ENCODE results near the gene ANK3. TPM values are rescaled to one million over a fixed set of nuclear protein-coding genes. Genes with fewer than 3 reads are reported as not detected.

ANK3 gene
- total and polyA plus RNA-seq, 2 donors (not counting 1 experiment from before 2014, with no cell fraction given), result 0.50 to 0.79 TPM

- no peaks in the 10 kb centered on the region for H3K36me3 ChIP-seq (ENCODE audit: control insufficient read depth, insufficient read depth, low read length)
- H3K9me3 ChIP-seq (ENCODE audit: control insufficient read depth, insufficient read depth, low read depth, low read length), result no peaks in the 10 kb centered on the region
- peak in 1 of 2 donors; percentile 41 for DNase-seq (ENCODE audit: low read depth in 2 of 2)
- peak overlapping the region; percentile 27 for H2AFZ ChIP-seq (ENCODE audit: low read length)
- no peaks in the 10 kb centered on the region for H3K79me2 ChIP-seq (ENCODE audit: control insufficient read depth, insufficient read depth, low read length)
- H4K20me1 ChIP-seq (ENCODE audit: control insufficient read depth, extremely low read depth, insufficient read depth, low read length), result no peaks in the 10 kb centered on the region
- no peak overlapping the region for H3K9ac ChIP-seq (ENCODE audit: insufficient read depth, low read length)
- H3K4me3 ChIP-seq (replicated peaks in 1 of 4; ENCODE audit: control extremely low read depth in 1 of 4, insufficient read depth in 1 of 4, low read depth in 3 of 4, low read length in 4 of 4), result no peak overlapping the region
- no peak overlapping the region for H3K4me2 ChIP-seq (ENCODE audit: extremely low read depth, insufficient read depth, low read length)
- H3K27ac ChIP-seq (ENCODE audit: insufficient read depth, low read length), result no peak overlapping the region
- H3K4me1 ChIP-seq (ENCODE audit: control insufficient read depth, extremely low read depth, insufficient read depth, low read length), result peaks cover 4% of the 10 kb centered on the region
- TF ChIP-seq CTCF (conservative IDR thresholded peaks at IDR 0.05 in 1 of 2, IDR thresholded peaks at IDR 0.05 in 1 of 2; ENCODE audit: low read depth in 1 of 2, low read length in 2 of 2), result no peak
- TF ChIP-seq EZH2 (IDR thresholded peaks at IDR 0.05; ENCODE audit: low read length, missing control alignments), result no peak
- H3K27me3 ChIP-seq (ENCODE audit: control insufficient read depth, insufficient read depth, low read length), result no peaks in the 10 kb centered on the region
Observed at GRCh38 chr10:60042914-60043313, 346.8 kb downstream of the ANK3 start.

- Histone ChIP-seq H3K4me1 (ENCODE audit: control insufficient read depth, extremely low read depth, insufficient read depth, low read length) (peaks cover 4% of the 10 kb centered on the region), H3K9ac (ENCODE audit: insufficient read depth, low read length) (no peak overlapping the region), H3K4me3 (replicated peaks in 1 of 4; ENCODE audit: control extremely low read depth in 1 of 4, insufficient read depth in 1 of 4, low read depth in 3 of 4, low read length in 4 of 4) (no peak overlapping the region), H3K4me2 (ENCODE audit: extremely low read depth, insufficient read depth, low read length) (no peak overlapping the region), H3K27me3 (ENCODE audit: control insufficient read depth, insufficient read depth, low read length) (no peaks in the 10 kb centered on the region), H3K79me2 (ENCODE audit: control insufficient read depth, insufficient read depth, low read length) (no peaks in the 10 kb centered on the region), H4K20me1 (ENCODE audit: control insufficient read depth, extremely low read depth, insufficient read depth, low read length) (no peaks in the 10 kb centered on the region), H2AFZ (ENCODE audit: low read length) (no peak overlapping the region), H3K27ac (ENCODE audit: insufficient read depth, low read length) (no peak overlapping the region), H3K9me3 (ENCODE audit: control insufficient read depth, insufficient read depth, low read depth, low read length) (no peaks in the 10 kb centered on the region), H3K36me3 (ENCODE audit: control insufficient read depth, insufficient read depth, low read length) (no peaks in the 10 kb centered on the region)
- no peak for DNase-seq (ENCODE audit: low read depth in 2 of 2)
- TF ChIP-seq CTCF (conservative IDR thresholded peaks at IDR 0.05 in 1 of 2, IDR thresholded peaks at IDR 0.05 in 1 of 2; ENCODE audit: low read depth in 1 of 2, low read length in 2 of 2), result no peak
- TF ChIP-seq EZH2 (IDR thresholded peaks at IDR 0.05; ENCODE audit: low read length, missing control alignments), result no peak
Observed at GRCh38 chr10:60042262-60042661, 347.4 kb downstream of the ANK3 start.

- H3K4me3 ChIP-seq (replicated peaks in 1 of 4; ENCODE audit: control extremely low read depth in 1 of 4, insufficient read depth in 1 of 4, low read depth in 3 of 4, low read length in 4 of 4), result no peak overlapping the region
- TF ChIP-seq EZH2 (IDR thresholded peaks at IDR 0.05; ENCODE audit: low read length, missing control alignments) (no peak), CTCF (conservative IDR thresholded peaks at IDR 0.05 in 1 of 2, IDR thresholded peaks at IDR 0.05 in 1 of 2; ENCODE audit: low read depth in 1 of 2, low read length in 2 of 2) (no peak)
- no peaks in the 10 kb centered on the region for H3K27me3 ChIP-seq (ENCODE audit: control insufficient read depth, insufficient read depth, low read length)
Observed at GRCh38 chr10:60041489-60042133, 348.1 kb downstream of the ANK3 start.

More at GRCh38 chr10:60041489-60042133, 348.1 kb downstream of the ANK3 start:
- no peak for DNase-seq (ENCODE audit: low read depth in 2 of 2)
- no peaks in the 10 kb centered on the region for H3K36me3 ChIP-seq (ENCODE audit: control insufficient read depth, insufficient read depth, low read length)
- H4K20me1 ChIP-seq (ENCODE audit: control insufficient read depth, extremely low read depth, insufficient read depth, low read length), result no peaks in the 10 kb centered on the region
- no peak overlapping the region for H3K4me2 ChIP-seq (ENCODE audit: extremely low read depth, insufficient read depth, low read length)
- no peaks in the 10 kb centered on the region for H3K9me3 ChIP-seq (ENCODE audit: control insufficient read depth, insufficient read depth, low read depth, low read length)
- no peaks in the 10 kb centered on the region for H3K79me2 ChIP-seq (ENCODE audit: control insufficient read depth, insufficient read depth, low read length)
- no peak overlapping the region for H3K9ac ChIP-seq (ENCODE audit: insufficient read depth, low read length)
- H3K27ac ChIP-seq (ENCODE audit: insufficient read depth, low read length), result no peak overlapping the region
- peaks cover 4% of the 10 kb centered on the region for H3K4me1 ChIP-seq (ENCODE audit: control insufficient read depth, extremely low read depth, insufficient read depth, low read length)
- peak overlapping the region; percentile 4 for H2AFZ ChIP-seq (ENCODE audit: low read length)

All from fibroblast of lung (primary cell).